ENCODE results near the gene CEP78.

GRCh38 chr9:78272307-78272706 lies 36.4 kb downstream of the CEP78 start:
- TF ChIP-seq CTCF (IDR thresholded peaks at IDR 0.05) = no peak
- no peak for TF ChIP-seq POLR2A (IDR thresholded peaks at IDR 0.05)
